Subcutaneous abdominal adipose tissue (tissue), 5 donors: ENCODE data around the gene NEU2.

Experiments
- H3K27ac ChIP-seq: one replicate; pipeline ENCODE4 v1.7.0; 2013; ENCODE audit warnings: low read depth, mild to moderate bottlenecking, inconsistent platforms, low read length, moderate library complexity
- H3K27me3 ChIP-seq, 5 donors: one replicate each; pipeline ENCODE4 v1.7.0; 2013; ENCODE audit warnings: low read length in 5 of 5, inconsistent platforms in 1 of 5; ENCODE audit not compliant: control insufficient read depth in 5 of 5, insufficient read depth in 4 of 5
- H3K36me3 ChIP-seq, 5 donors: one replicate each; pipeline ENCODE4 v1.7.0; 2013; ENCODE audit warnings: low read length in 5 of 5; ENCODE audit not compliant: control insufficient read depth in 5 of 5, insufficient read depth in 5 of 5
- H3K4me1 ChIP-seq, 5 donors: one replicate each; pipeline ENCODE4 v1.7.0; 2013; ENCODE audit warnings: low read length in 5 of 5, mild to moderate bottlenecking in 3 of 5, moderate library complexity in 1 of 5; ENCODE audit not compliant: control insufficient read depth in 5 of 5, insufficient read depth in 5 of 5
- H3K4me3 ChIP-seq, 5 donors: one replicate each; pipeline ENCODE4 v1.7.0; 2013; ENCODE audit warnings: low read length in 5 of 5, low read depth in 1 of 5
- H3K9ac ChIP-seq, 5 donors: one replicate each; pipeline ENCODE4 v1.7.0; 2013; ENCODE audit warnings: low read length in 5 of 5, mild to moderate bottlenecking in 4 of 5, moderate library complexity in 3 of 5
- H3K9me3 ChIP-seq, 5 donors: one replicate each; pipeline ENCODE4 v1.7.0; 2013; ENCODE audit warnings: low read length in 5 of 5; ENCODE audit not compliant: control insufficient read depth in 5 of 5
- donor health status: healthy.
- donor health status: healthy.
- donor health status: healthy.
- donor health status: healthy.
- donor health status: healthy.

NEU2 gene

GRCh38 chr2:233032551-233033320, at the start of gene NEU2:
NEU2 (plus strand) TSS chr2:233032672; CDS start chr2:233032672, 0 bp downstream.
- Histone ChIP-seq H3K4me1 (no peaks in the 10 kb centered on the region), H3K9ac (no peak within 1 kb of the TSS), H3K27ac (no peak within 1 kb of the TSS), H3K36me3 (no peaks in the 10 kb centered on the region), H3K4me3 (no peak within 1 kb of the TSS), H3K27me3 (no peaks in the 10 kb centered on the region), H3K9me3 (peaks cover 0 to 5% (median 0%) of the 10 kb centered on the region in 5 donors)

DNA sequence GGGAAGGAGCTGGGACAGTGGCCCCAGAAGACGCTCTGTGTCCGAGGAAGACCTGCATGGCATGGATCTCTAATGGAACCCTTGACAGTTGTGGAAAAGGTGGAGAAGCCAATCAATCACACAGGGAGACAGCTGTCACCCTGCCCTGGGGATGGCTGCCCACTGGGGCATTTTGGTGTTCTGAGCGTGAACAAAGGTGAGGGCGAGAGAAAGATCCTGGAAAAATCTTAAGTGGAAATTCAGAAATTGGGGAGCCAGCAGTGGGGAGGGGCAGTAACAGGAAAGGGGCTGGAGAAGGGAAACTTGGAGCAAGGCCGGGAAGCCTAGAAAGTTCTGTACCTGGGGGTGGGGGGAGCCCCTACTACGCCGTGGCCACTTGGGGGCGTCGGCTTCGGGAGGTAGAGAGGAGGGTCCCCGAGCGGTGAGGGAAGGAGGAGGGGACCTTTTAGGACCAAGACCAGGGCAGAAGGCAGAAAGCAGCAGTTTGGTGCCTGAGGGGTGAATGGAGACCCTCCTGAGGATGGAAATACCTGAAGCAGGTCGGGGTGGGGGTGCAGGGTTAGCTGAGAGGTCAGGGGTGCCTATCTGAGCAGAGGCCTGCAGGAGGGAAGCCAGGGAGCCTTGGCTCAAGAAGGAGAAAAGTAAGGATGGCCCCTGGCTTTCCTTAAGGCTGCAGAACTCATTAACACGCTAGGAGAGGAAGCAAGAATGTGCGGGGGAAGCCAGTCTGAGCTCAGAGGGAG, 49.4 kb upstream of the NEU2 start:
- Histone ChIP-seq H3K27me3 (peaks cover 0 to 32% (median 12%) of the 10 kb centered on the region in 5 donors), H3K9ac (no peak overlapping the region)

GRCh38 chr2:232983669-232984140, 48.8 kb upstream of the NEU2 start:
- Histone ChIP-seq H3K27me3 (peaks cover 0 to 29% (median 12%) of the 10 kb centered on the region in 5 donors), H3K9ac (no peak overlapping the region), H3K27ac (no peak overlapping the region), H3K36me3 (no peaks in the 10 kb centered on the region), H3K4me3 (no peak overlapping the region), H3K9me3 (peaks cover 0 to 9% (median 0%) of the 10 kb centered on the region in 5 donors), H3K4me1 (no peaks in the 10 kb centered on the region)

More for the DNA sequence above, 49.4 kb upstream of the NEU2 start:
- Histone ChIP-seq H3K4me3 (no peak overlapping the region), H3K9me3 (peaks cover 0 to 9% (median 0%) of the 10 kb centered on the region in 5 donors), H3K36me3 (no peaks in the 10 kb centered on the region), H3K27ac (no peak overlapping the region), H3K4me1 (no peaks in the 10 kb centered on the region)

- no peak overlapping the region for H3K4me3 ChIP-seq
- H3K36me3 ChIP-seq = no peaks in the 10 kb centered on the region
- H3K27ac ChIP-seq = no peak overlapping the region
- no peaks in the 10 kb centered on the region for H3K4me1 ChIP-seq
- H3K9me3 ChIP-seq = peaks cover 0 to 9% (median 0%) of the 10 kb centered on the region in 5 donors
- peaks cover 0 to 27% (median 12%) of the 10 kb centered on the region in 5 donors for H3K27me3 ChIP-seq
- H3K9ac ChIP-seq = no peak overlapping the region
These were observed 47.8 kb upstream of the NEU2 start for GRCh38 chr2:232984451-232985207.

- no peak overlapping the region for H3K4me3 ChIP-seq
- peaks cover 0 to 9% (median 0%) of the 10 kb centered on the region in 5 donors for H3K9me3 ChIP-seq
These were observed 46.3 kb upstream of the NEU2 start for GRCh38 chr2:232986155-232986554.

DNA sequence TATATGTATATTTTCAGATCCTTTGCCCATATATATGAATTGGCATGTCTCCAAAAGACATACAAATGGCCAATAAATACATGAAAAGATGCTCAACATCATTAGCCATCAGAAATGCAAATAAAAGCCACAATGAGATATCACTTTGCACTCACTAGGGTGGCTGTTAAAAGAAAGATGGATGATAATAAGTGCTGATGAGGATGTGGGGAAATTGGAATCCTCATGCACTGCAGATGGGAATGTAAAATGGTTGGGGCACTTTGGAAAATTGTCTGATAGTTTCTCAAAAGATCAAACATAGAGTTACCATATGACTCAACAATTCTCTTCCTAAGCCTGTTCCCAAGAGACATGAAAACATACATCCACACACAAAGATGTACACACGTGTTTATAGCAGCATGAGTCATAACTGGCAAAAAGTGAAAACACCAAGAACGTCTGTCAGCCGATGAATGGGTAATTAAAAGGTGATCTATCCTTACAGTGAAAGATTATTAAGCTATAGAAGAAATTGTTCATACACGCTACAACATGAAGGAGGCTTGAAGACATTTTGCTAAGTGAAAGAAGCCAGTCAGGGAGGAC, 39.1 kb upstream of the NEU2 start:
- no peak overlapping the region for H3K9ac ChIP-seq
- peaks cover 0 to 5% (median 0%) of the 10 kb centered on the region in 5 donors for H3K9me3 ChIP-seq
- no peaks in the 10 kb centered on the region for H3K27me3 ChIP-seq
- H3K4me3 ChIP-seq = no peak overlapping the region
- no peaks in the 10 kb centered on the region for H3K4me1 ChIP-seq
- no peaks in the 10 kb centered on the region for H3K36me3 ChIP-seq
- no peak overlapping the region for H3K27ac ChIP-seq

More at GRCh38 chr2:232986155-232986554, 46.3 kb upstream of the NEU2 start:
- H3K9ac ChIP-seq = no peak overlapping the region
- H3K4me1 ChIP-seq = no peaks in the 10 kb centered on the region
- H3K27ac ChIP-seq = no peak overlapping the region
- H3K36me3 ChIP-seq = no peaks in the 10 kb centered on the region
- H3K27me3 ChIP-seq = peaks cover 0 to 20% (median 12%) of the 10 kb centered on the region in 5 donors

DNA sequence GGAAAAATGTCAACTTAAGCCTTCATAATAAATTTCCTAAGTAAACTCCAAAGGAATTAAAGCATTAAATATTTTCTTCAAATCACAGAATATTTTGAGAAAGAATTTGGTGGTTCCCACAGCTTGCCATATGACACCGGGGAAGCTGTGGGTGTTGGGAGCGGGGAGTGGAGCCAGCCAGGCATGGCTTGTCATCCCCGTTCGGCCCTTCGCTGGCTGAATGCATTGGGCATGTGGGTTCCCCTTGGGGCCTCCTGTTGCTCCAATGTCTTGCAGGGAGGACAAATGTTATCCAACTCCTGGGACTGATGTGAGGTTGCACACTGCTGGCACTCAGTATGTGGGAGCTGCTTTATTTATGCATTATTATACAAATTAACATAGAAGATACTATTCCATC, 38.0 kb upstream of the NEU2 start:
- peaks cover 0 to 2% (median 0%) of the 10 kb centered on the region in 5 donors for H3K27me3 ChIP-seq
- no peak overlapping the region for H3K4me3 ChIP-seq
- H3K36me3 ChIP-seq = no peaks in the 10 kb centered on the region
- H3K4me1 ChIP-seq = no peaks in the 10 kb centered on the region
- no peak overlapping the region for H3K27ac ChIP-seq
- H3K9me3 ChIP-seq = peaks cover 0 to 5% (median 0%) of the 10 kb centered on the region in 5 donors
- H3K9ac ChIP-seq = no peak overlapping the region

GRCh38 chr2:232997749-232998665, 34.5 kb upstream of the NEU2 start:
- no peak overlapping the region for H3K4me3 ChIP-seq

DNA sequence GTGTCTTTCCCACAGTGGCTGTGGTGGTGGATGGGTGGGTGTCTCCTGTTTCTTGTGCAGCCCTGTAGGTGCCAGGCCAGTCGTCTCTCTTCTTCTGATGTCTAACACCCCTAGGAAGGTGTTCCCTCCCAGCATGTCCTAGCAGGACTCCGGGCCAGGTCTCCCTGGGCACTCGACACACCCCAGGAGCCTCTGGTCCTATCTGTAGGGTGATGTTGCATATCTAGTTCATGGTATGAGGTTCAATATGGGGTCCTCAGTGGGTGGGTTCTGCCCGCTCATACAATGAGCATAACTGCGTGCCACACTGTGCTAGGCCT, 33.8 kb upstream of the NEU2 start:
- Histone ChIP-seq H3K4me3 (no peak overlapping the region), H3K4me1 (no peaks in the 10 kb centered on the region), H3K36me3 (no peaks in the 10 kb centered on the region), H3K9me3 (peaks cover 0 to 1% (median 0%) of the 10 kb centered on the region in 5 donors), H3K27me3 (peaks cover 0 to 5% (median under 1%) of the 10 kb centered on the region in 5 donors), H3K27ac (no peak overlapping the region), H3K9ac (no peak overlapping the region)

More at GRCh38 chr2:232997749-232998665, 34.5 kb upstream of the NEU2 start:
- Histone ChIP-seq H3K9ac (no peak overlapping the region), H3K4me1 (no peaks in the 10 kb centered on the region), H3K27me3 (peaks cover 0 to 5% (median 0%) of the 10 kb centered on the region in 5 donors), H3K27ac (no peak overlapping the region), H3K9me3 (peaks cover 0 to 5% (median 0%) of the 10 kb centered on the region in 5 donors), H3K36me3 (no peaks in the 10 kb centered on the region)
